ENCODE results near the gene RPN2.

Gene RPN2

DNA sequence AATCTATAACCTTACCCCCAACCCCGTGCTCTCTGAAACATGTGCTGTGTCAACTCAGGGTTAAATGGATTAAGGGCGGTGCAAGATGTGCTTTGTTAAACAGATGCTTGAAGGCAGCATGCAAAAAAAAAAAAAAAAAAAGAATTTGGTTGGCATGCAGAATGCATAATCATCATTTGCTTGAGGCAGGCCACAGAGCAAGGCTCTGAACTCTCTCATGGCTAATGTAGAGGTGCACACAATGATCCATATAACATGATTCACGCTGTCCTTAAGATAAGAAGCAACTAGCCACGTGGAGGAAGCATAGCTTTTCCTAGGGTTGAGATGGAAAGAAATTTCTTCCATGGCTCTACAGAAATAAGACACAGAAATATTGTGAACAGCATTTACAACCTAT, 27.6 kb upstream of the RPN2 start (continued):
- no peak for TF ChIP-seq PATZ1 (CRISPR knock-in tag; IDR thresholded peaks at IDR 0.05; ENCODE audit: borderline replicate concordance)
- no peak for TF ChIP-seq ZNF565 (CRISPR knock-in tag; conservative IDR thresholded peaks at IDR 0.05; ENCODE audit: low read depth)
- TF ChIP-seq TOX (CRISPR knock-in tag; IDR thresholded peaks at IDR 0.05; ENCODE audit: borderline replicate concordance), result no peak
- no peak for TF ChIP-seq CSRNP3 (CRISPR knock-in tag; IDR thresholded peaks at IDR 0.05)
- TF ChIP-seq SNAI2 (CRISPR knock-in tag; IDR thresholded peaks at IDR 0.05), result no peak
- no peak for TF ChIP-seq BACH2 (CRISPR knock-in tag; IDR thresholded peaks at IDR 0.05; ENCODE audit: borderline replicate concordance)

DNA sequence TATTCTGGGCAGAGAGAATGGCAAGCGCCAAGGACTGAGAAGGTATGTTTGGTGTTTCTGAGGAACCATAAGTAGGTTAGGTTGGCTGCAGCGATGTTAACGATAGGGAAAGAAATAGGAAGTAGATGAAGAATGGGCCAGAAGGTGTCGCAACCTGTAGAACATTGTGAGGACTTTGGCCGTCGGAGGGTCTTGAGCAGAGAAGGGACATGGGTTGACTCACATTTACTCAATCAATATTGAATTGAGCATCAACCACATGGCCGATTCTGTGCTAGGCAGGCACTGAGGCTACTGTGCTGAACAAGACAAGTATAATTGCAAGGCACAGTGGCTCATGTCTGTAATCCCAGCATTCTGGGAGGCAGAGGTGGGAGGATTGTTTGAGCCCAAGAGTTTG, 26.8 kb upstream of the RPN2 start:
- no peak for TF ChIP-seq BACH2 (CRISPR knock-in tag; IDR thresholded peaks at IDR 0.05; ENCODE audit: borderline replicate concordance)
- no peak for TF ChIP-seq TOX (CRISPR knock-in tag; IDR thresholded peaks at IDR 0.05; ENCODE audit: borderline replicate concordance)
- TF ChIP-seq GLIS3 (CRISPR knock-in tag; IDR thresholded peaks at IDR 0.05), result no peak
- TF ChIP-seq ISL1 (CRISPR knock-in tag; IDR thresholded peaks at IDR 0.05), result no peak
- ATAC-seq, result no peak

DNA sequence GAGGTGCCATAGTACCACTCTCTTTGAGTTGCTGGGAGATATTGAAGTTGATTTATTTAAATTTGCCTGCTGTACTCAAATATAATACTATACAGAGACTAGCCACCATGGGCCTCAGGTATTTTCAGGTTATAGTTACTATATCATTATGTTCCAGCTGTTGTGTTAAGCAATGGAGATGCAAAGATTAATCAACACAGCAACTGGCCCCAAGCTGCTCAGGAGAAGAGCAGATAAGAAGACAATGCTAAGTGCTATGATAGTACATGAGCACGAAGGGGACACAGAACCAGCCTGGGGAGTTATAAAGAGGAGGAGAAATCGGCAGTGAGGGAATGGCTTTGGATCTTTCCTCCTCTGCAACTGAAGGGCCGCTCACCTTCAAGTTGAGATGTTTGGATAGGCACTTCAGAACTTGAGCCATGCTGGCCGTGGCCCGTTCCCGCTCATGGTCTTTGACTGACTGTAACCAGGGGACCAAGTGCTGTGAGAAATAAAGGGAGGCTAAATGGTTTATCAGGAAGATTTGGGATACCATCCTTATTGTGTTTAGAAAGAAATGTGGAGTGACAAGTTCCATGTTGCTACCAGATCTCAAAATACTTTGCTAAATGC, 24.3 kb upstream of the RPN2 start:
- TF ChIP-seq CSRNP3 (CRISPR knock-in tag; IDR thresholded peaks at IDR 0.05) (no peak), SNAI2 (CRISPR knock-in tag; IDR thresholded peaks at IDR 0.05) (no peak), ZNF8 (CRISPR knock-in tag; IDR thresholded peaks at IDR 0.05) (no peak), TSHZ2 (CRISPR knock-in tag; IDR thresholded peaks at IDR 0.05) (no peak), ARNTL (CRISPR knock-in tag; IDR thresholded peaks at IDR 0.05; ENCODE audit: borderline replicate concordance, low read depth) (no peak)
- TF ChIP-seq, protein P1, sequence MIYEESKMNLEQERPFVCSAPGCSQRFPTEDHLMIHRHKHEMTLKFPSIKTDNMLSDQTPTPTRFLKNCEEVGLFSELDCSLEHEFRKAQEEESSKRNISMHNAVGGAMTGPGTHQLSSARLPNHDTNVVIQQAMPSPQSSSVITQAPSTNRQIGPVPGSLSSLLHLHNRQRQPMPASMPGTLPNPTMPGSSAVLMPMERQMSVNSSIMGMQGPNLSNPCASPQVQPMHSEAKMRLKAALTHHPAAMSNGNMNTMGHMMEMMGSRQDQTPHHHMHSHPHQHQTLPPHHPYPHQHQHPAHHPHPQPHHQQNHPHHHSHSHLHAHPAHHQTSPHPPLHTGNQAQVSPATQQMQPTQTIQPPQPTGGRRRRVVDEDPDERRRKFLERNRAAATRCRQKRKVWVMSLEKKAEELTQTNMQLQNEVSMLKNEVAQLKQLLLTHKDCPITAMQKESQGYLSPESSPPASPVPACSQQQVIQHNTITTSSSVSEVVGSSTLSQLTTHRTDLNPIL (CRISPR knock-in tag; IDR thresholded peaks at IDR 0.05; ENCODE audit: low read depth), result no peak
- no peak for ATAC-seq

DNA sequence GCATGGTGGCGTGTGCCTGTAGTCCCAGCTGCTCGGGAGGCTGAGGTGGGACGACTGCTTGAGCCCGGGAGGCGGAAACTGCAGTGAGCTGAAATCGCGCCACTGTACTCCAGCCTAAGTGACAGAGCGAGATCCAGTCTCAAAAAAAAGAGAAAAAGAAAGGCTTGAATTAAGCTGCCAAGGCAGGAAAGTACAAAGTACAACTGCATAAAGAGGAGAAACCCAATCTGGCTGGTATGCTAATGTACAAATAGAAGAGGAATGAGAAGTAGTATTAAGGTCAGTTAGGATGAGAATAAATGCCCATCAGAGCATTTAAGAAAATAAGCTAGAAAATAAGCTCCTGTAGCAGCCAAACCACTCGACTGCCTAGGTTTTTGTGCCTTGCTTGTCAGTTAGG, 23.1 kb upstream of the RPN2 start:
- no peak for ATAC-seq
- no peak for TF ChIP-seq SNAI2 (CRISPR knock-in tag; IDR thresholded peaks at IDR 0.05)
- TF ChIP-seq ESRRG (CRISPR knock-in tag; IDR thresholded peaks at IDR 0.05), result no peak
- no peak for TF ChIP-seq TOX (CRISPR knock-in tag; IDR thresholded peaks at IDR 0.05; ENCODE audit: borderline replicate concordance)
- no peak for TF ChIP-seq CSDC2 (CRISPR knock-in tag; IDR thresholded peaks at IDR 0.05)

DNA sequence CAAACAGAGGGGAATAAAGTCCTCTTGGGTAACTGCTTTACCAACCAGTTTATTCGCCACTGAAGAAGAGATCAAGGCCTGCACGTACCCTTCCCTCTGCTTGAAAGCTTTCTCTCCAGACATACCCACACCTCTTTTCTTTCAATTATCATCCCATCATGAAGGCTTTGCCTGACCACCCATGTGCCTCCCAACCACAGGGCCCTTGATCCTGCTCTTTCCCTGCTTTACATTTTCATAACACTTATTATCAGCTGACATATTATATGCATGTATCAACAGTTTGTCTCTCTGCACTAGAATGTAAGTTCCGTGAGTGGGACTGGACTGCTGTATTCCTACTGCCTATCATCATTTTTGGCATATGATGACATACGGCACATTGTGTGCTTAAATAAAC, 20.9 kb upstream of the RPN2 start:
- no peak for ATAC-seq
- TF ChIP-seq ESRRG (CRISPR knock-in tag; IDR thresholded peaks at IDR 0.05) (no peak), SNAI2 (CRISPR knock-in tag; IDR thresholded peaks at IDR 0.05) (no peak), OSR1 (CRISPR knock-in tag; IDR thresholded peaks at IDR 0.05) (no peak), BACH2 (CRISPR knock-in tag; IDR thresholded peaks at IDR 0.05; ENCODE audit: borderline replicate concordance) (no peak), TOX (CRISPR knock-in tag; IDR thresholded peaks at IDR 0.05; ENCODE audit: borderline replicate concordance) (no peak), TCF4 (CRISPR knock-in tag; IDR thresholded peaks at IDR 0.05; ENCODE audit: borderline replicate concordance) (no peak), GLIS3 (CRISPR knock-in tag; IDR thresholded peaks at IDR 0.05) (no peak), ISL1 (CRISPR knock-in tag; IDR thresholded peaks at IDR 0.05) (no peak), ZC3H10 (CRISPR knock-in tag; IDR thresholded peaks at IDR 0.05) (no peak), PPARA (CRISPR knock-in tag; IDR thresholded peaks at IDR 0.05; ENCODE audit: borderline replicate concordance) (no peak)
- TF ChIP-seq, protein P2, sequence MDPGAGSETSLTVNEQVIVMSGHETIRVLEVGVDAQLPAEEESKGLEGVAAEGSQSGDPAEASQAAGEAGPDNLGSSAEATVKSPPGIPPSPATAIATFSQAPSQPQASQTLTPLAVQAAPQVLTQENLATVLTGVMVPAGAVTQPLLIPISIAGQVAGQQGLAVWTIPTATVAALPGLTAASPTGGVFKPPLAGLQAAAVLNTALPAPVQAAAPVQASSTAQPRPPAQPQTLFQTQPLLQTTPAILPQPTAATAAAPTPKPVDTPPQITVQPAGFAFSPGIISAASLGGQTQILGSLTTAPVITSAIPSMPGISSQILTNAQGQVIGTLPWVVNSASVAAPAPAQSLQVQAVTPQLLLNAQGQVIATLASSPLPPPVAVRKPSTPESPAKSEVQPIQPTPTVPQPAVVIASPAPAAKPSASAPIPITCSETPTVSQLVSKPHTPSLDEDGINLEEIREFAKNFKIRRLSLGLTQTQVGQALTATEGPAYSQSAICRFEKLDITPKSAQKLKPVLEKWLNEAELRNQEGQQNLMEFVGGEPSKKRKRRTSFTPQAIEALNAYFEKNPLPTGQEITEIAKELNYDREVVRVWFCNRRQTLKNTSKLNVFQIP (CRISPR knock-in tag; IDR thresholded peaks at IDR 0.05; ENCODE audit: borderline replicate concordance, low read depth), result no peak
- TF ChIP-seq, protein P1 (CRISPR knock-in tag; IDR thresholded peaks at IDR 0.05; ENCODE audit: low read depth), result no peak

Measured in SK-N-SH treated with all-trans-retinoic acid at 6 μM for 48 hours (cell line).